Panc1 (cell line): Measurements from ENCODE around the gene UCN3.

ENCODE experiments used
- POLR2AphosphoS5 ChIP-seq: IDR thresholded peaks from 2 replicates; pipeline ENCODE4 v1.6.1; 2012; ENCODE audit warnings: mild to moderate bottlenecking, low read depth, low read length, moderate library complexity
- TF ChIP-seq, protein P1 (sequence below): fragments of 450-650 bp; IDR thresholded peaks from 2 replicates; pipeline ENCODE4 v1.5.1; 2017; ENCODE audit warnings: mild to moderate bottlenecking
- TF ChIP-seq, protein P2 (sequence below), 2 experiments: IDR thresholded peaks; 2 replicates each; pipeline ENCODE4 v1.6.1; 2011 to 2012; ENCODE audit warnings: low read depth in 2 of 2, control low read depth in 1 of 2, low read length in 1 of 2, mild to moderate bottlenecking in 1 of 2, moderate library complexity in 1 of 2; ENCODE audit not compliant: insufficient read depth in 1 of 2

DNA sequence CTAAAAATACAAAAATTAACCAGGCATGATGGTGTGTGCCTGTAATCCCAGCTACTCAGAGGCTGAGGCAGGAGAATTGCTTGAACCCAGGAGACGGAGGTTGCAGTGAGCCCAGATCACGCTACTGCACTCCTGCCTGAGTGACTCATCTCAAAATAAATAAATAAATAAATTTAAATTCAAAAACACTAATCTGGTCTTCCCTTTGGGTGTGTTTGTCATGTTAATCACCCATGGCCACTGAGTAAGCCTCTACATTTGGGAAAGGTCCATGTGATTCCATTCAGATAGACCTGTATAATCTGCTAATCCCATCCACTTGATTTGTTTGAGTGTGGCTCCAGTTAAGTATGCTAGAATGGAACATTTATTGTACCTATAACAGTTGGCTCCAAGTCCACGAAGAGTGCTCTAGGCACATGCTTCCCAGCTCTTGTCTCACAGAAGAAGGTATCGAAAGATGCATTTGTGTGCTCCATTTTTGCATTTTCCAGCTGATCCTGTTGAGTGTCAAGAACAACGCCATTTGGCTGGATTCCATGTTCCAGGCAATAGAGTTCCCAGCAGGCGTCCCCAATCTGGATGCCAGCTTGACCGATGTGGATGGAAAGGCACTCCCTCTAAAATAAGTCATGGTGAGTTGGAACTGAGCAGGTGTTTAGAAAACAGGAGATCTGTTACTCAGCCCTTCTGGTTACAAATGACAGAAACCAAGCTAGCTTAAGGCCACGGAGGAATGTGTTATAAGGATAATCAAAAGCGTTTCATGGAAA lies 35.9 kb downstream of the UCN3 start:
- TF ChIP-seq, protein P1, sequence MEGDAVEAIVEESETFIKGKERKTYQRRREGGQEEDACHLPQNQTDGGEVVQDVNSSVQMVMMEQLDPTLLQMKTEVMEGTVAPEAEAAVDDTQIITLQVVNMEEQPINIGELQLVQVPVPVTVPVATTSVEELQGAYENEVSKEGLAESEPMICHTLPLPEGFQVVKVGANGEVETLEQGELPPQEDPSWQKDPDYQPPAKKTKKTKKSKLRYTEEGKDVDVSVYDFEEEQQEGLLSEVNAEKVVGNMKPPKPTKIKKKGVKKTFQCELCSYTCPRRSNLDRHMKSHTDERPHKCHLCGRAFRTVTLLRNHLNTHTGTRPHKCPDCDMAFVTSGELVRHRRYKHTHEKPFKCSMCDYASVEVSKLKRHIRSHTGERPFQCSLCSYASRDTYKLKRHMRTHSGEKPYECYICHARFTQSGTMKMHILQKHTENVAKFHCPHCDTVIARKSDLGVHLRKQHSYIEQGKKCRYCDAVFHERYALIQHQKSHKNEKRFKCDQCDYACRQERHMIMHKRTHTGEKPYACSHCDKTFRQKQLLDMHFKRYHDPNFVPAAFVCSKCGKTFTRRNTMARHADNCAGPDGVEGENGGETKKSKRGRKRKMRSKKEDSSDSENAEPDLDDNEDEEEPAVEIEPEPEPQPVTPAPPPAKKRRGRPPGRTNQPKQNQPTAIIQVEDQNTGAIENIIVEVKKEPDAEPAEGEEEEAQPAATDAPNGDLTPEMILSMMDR: no peak
- no peak for TF ChIP-seq POLR2AphosphoS5
- TF ChIP-seq, protein P2, sequence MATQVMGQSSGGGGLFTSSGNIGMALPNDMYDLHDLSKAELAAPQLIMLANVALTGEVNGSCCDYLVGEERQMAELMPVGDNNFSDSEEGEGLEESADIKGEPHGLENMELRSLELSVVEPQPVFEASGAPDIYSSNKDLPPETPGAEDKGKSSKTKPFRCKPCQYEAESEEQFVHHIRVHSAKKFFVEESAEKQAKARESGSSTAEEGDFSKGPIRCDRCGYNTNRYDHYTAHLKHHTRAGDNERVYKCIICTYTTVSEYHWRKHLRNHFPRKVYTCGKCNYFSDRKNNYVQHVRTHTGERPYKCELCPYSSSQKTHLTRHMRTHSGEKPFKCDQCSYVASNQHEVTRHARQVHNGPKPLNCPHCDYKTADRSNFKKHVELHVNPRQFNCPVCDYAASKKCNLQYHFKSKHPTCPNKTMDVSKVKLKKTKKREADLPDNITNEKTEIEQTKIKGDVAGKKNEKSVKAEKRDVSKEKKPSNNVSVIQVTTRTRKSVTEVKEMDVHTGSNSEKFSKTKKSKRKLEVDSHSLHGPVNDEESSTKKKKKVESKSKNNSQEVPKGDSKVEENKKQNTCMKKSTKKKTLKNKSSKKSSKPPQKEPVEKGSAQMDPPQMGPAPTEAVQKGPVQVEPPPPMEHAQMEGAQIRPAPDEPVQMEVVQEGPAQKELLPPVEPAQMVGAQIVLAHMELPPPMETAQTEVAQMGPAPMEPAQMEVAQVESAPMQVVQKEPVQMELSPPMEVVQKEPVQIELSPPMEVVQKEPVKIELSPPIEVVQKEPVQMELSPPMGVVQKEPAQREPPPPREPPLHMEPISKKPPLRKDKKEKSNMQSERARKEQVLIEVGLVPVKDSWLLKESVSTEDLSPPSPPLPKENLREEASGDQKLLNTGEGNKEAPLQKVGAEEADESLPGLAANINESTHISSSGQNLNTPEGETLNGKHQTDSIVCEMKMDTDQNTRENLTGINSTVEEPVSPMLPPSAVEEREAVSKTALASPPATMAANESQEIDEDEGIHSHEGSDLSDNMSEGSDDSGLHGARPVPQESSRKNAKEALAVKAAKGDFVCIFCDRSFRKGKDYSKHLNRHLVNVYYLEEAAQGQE (IDR thresholded peaks at IDR 0.05; ENCODE audit: insufficient read depth in 1 of 2, low read depth in 2 of 2, low read length in 1 of 2): no peak
